CD8-positive, alpha-beta memory T cell (primary cell): ENCODE data around the gene RPS19BP1. TPM values are rescaled to one million over a fixed set of nuclear protein-coding genes. Genes with fewer than 3 reads are reported as not detected.

Experiments used
- CTCF ChIA-PET: fragments of 350-600 bp; sonication (Branson Sonifier 250); formaldehyde crosslinking; loops from one replicate; lab custom pipeline; 2021; ENCODE audit warnings: antibody characterized with exemption; lab: Charles Lee
- POLR2A ChIA-PET: fragments of 350-600 bp; sonication (Branson Sonifier 250); formaldehyde crosslinking; loops from one replicate; lab custom pipeline; 2021; ENCODE audit warnings: antibody characterized with exemption; lab: Charles Lee
- DNase-seq, 5 donors: peaks; one replicate each; pipeline versions ENCODE4 v3.0.0 to v3.0.0-alpha.2; 2020 to 2022; ENCODE audit warnings: mixed read lengths in 1 of 5
- H3K27ac ChIP-seq: one replicate; pipeline ENCODE4 v1.7.0; 2013; ENCODE audit warnings: low read depth, mild to moderate bottlenecking, low read length, moderate library complexity
- H3K27me3 ChIP-seq: 2 replicates; pipeline ENCODE4 v1.7.0; 2013; ENCODE audit warnings: low read length, mild to moderate bottlenecking; ENCODE audit not compliant: insufficient read depth, poor library complexity, severe bottlenecking
- H3K36me3 ChIP-seq: 2 replicates; pipeline ENCODE4 v1.7.0; 2013; ENCODE audit warnings: mild to moderate bottlenecking, low read length, moderate library complexity; ENCODE audit not compliant: insufficient read depth
- H3K4me1 ChIP-seq: 2 replicates; pipeline ENCODE4 v1.7.0; 2013; ENCODE audit warnings: mild to moderate bottlenecking, low read length, moderate library complexity; ENCODE audit not compliant: insufficient read depth
- H3K4me3 ChIP-seq: 2 replicates; pipeline ENCODE4 v1.7.0; 2013; ENCODE audit warnings: mild to moderate bottlenecking, low read length
- H3K9me3 ChIP-seq: 2 replicates; pipeline ENCODE4 v1.7.0; 2013; ENCODE audit warnings: mild to moderate bottlenecking, low read length
- H3K27ac Mint-ChIP-seq, 8 donors: one replicate each; pipeline ENCODE4 v1.8.0; 2020 to 2021; ENCODE audit warnings: mixed read lengths in 8 of 8, mild to moderate bottlenecking in 6 of 8, inconsistent platforms in 3 of 8, moderate library complexity in 3 of 8
- H3K27me3 Mint-ChIP-seq, 2 donors: one replicate each; pipeline ENCODE4 v1.8.0; 2020 to 2021; ENCODE audit warnings: mixed read lengths in 2 of 2, mild to moderate bottlenecking in 1 of 2, moderate library complexity in 1 of 2
- H3K36me3 Mint-ChIP-seq, 3 donors: one replicate each; pipeline ENCODE4 v1.8.0; 2020 to 2021; ENCODE audit warnings: mixed read lengths in 3 of 3, inconsistent platforms in 1 of 3, mild to moderate bottlenecking in 1 of 3
- H3K4me1 Mint-ChIP-seq, 3 donors: one replicate each; pipeline ENCODE4 v1.8.0; 2020 to 2021; ENCODE audit warnings: mixed read lengths in 3 of 3, inconsistent platforms in 1 of 3, mild to moderate bottlenecking in 1 of 3
- H3K4me3 Mint-ChIP-seq, 7 donors: one replicate each; pipeline ENCODE4 v1.8.0; 2020 to 2021; ENCODE audit warnings: mixed read lengths in 7 of 7, mild to moderate bottlenecking in 6 of 7, moderate library complexity in 4 of 7, inconsistent platforms in 2 of 7
- H3K9me3 Mint-ChIP-seq, 5 donors: one replicate each; pipeline ENCODE4 v1.8.0; 2020 to 2022; ENCODE audit warnings: mixed read lengths in 5 of 5, mild to moderate bottlenecking in 3 of 5, moderate library complexity in 2 of 5, inconsistent platforms in 1 of 5
- polyA plus RNA-seq: library from polyadenylated mRNA; unstranded; fragments of 300-500 nt; fragmentation: Illumina TruSeq; gene quantifications from one replicate; pipeline ENCODE4 v1.2.3, GENCODE V29; 2021
- total RNA-seq, 2 experiments: library from RNA; stranded (reverse); gene quantifications; one replicate each; pipeline ENCODE4 v1.2.3, GENCODE V29; 2021

Gene RPS19BP1
- total and polyA plus RNA-seq, 3 experiments from 2014 or later = 128 to 160 (median 158) TPM

DNA sequence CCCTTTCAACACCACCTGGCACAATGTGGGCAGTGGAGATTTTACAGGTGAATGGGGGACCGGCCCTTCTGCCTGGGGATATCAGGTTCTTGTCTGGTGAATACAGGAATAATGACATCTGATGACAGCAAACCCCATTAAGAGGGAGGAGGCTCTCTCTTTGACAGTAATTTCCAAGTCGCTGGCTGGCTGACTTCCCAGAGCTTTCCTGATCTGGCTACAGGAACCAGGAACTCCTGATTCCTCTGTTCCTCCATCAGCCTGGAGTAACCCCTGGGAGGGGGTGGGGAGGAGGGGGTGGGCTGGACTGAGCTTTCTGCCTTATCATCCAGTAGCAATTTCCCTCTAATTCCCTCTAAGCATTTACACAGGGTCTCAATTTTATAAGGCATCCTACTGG is 34.2 kb downstream of the RPS19BP1 start:
- CTCF ChIA-PET = interaction anchor here (0.7 to 2.8 kb wide), 4 partner anchors 15 to 37 kb away, joined by 3 to 52 read pairs (median 4); no protein-coding TSS in a partner anchor
- Mint-ChIP-seq H3K27me3 (no peaks in the 10 kb centered on the region), H3K9me3 (no peaks in the 10 kb centered on the region), H3K4me1 (peaks cover 12 to 16% (median 16%) of the 10 kb centered on the region in 3 donors), H3K27ac (no peak overlapping the region), H3K36me3 (peaks cover 0 to 11% (median under 1%) of the 10 kb centered on the region in 3 donors), H3K4me3 (no peak overlapping the region)
- Histone ChIP-seq H3K36me3 (no peaks in the 10 kb centered on the region), H3K4me1 (peaks cover 18% of the 10 kb centered on the region), H3K27ac (no peak overlapping the region), H3K27me3 (no peaks in the 10 kb centered on the region), H3K4me3 (no peak overlapping the region), H3K9me3 (no peaks in the 10 kb centered on the region)
- no peak for DNase-seq
- POLR2A ChIA-PET = no interaction called here

DNA sequence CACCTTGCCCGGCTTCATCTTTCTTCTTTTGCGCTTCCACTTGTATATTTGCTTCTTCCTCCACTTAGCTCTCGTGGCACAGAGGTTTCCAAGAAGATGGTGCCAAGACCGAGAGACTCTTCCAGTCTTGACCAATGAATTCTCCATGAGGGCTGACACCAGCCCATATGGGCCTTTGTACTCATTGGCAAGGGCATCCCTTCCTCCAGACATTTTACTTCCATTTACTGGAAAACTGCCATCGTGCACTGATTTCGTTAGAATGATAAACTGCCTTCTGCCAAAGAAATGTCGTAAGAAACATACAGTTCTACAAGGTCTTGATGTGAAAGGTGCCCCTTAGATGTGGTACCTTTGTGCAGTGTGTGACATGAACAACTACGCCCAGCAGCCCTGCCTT is 35.1 kb downstream of the RPS19BP1 start:
- H3K27me3 ChIP-seq = no peaks in the 10 kb centered on the region
- ChIA-PET CTCF (interaction anchor here (0.7 to 5.2 kb wide), 7 partner anchors 14 to 98 kb away, joined by 3 to 52 read pairs (median 7); partner anchors contain the start of genes ATF4 and TAB1), POLR2A (no interaction called here)
- Mint-ChIP-seq H3K9me3 (no peaks in the 10 kb centered on the region), H3K36me3 (peaks cover 0 to 5% (median 0%) of the 10 kb centered on the region in 3 donors), H3K27ac (peak overlapping the region in 2 of 8 donors; percentile 11 to 21), H3K4me1 (peaks cover 6 to 9% (median 9%) of the 10 kb centered on the region in 3 donors), H3K4me3 (no peak overlapping the region), H3K27me3 (no peaks in the 10 kb centered on the region)
- DNase-seq = no peak
- H3K9me3 ChIP-seq = no peaks in the 10 kb centered on the region
- H3K4me3 ChIP-seq = no peak overlapping the region
- H3K27ac ChIP-seq = no peak overlapping the region
- peaks cover 12% of the 10 kb centered on the region for H3K4me1 ChIP-seq
- H3K36me3 ChIP-seq = no peaks in the 10 kb centered on the region

DNA sequence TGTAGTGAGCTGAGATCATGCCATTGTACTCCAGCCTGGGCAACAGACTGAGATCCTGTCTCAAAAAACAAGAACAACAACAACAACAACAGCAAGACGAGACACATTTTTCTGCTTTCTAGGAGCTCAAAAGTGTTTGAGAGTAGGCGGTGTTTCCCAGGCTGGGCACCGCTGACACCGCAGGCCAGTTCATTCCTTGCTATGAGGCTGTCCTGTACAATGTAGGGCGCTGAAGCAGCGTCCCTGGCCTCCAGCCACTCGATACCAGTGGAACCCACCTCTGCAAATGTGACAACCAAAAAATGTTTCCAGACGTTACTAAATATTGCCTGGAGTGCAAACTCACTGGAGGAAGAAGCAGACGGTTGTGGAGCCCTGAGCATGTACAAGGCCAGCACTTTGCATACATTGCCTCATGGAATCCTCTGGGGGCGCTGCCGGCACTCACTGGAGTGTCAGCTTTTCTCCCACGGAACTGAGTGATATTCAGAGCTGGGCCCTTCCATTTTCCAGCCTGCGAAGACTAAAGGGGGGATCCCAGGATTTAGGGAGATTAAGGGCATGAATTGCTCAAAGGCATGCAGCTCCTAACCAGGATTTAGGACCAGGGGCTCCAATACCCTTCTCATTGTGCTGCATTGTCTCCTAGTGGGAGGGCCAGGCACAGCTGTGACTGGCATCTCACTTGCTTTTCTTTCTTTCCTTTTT is 36.3 kb downstream of the RPS19BP1 start:
- no peaks in the 10 kb centered on the region for H3K9me3 ChIP-seq
- no peaks in the 10 kb centered on the region for H3K4me1 Mint-ChIP-seq
- H3K27me3 ChIP-seq = no peaks in the 10 kb centered on the region
- peaks cover 6% of the 10 kb centered on the region for H3K4me1 ChIP-seq
- H3K36me3 ChIP-seq = no peaks in the 10 kb centered on the region
- no peak overlapping the region for H3K4me3 ChIP-seq
- peak in 3 of 5 donors; percentile 16 to 59 (median 36) for DNase-seq
- H3K27ac ChIP-seq = no peak overlapping the region
- peak overlapping the region in 1 of 7 donors; percentile 64 for H3K4me3 Mint-ChIP-seq
- ChIA-PET CTCF (interaction anchor here (0.7 to 5.2 kb wide), 12 partner anchors 9 to 144 kb away, joined by 3 to 52 read pairs (median 4); partner anchors contain the start of genes ATF4 and TAB1), POLR2A (interaction anchor here (0.7 to 1.5 kb wide), 2 partner anchors 24 to 36 kb away, joined by 3 read pairs; partner anchors contain the start of gene ATF4)
- H3K36me3 Mint-ChIP-seq = no peaks in the 10 kb centered on the region
- H3K27me3 Mint-ChIP-seq = no peaks in the 10 kb centered on the region
- H3K27ac Mint-ChIP-seq = no peak overlapping the region
- no peaks in the 10 kb centered on the region for H3K9me3 Mint-ChIP-seq

GRCh38 chr22:39494471-39495120 is 38.0 kb downstream of the RPS19BP1 start:
- H3K27ac ChIP-seq = no peak overlapping the region
- no peaks in the 10 kb centered on the region for H3K9me3 ChIP-seq
- no peak overlapping the region for H3K4me3 ChIP-seq
- Mint-ChIP-seq H3K27ac (no peak overlapping the region), H3K4me3 (no peak overlapping the region), H3K27me3 (peaks cover 0 to 2% of the 10 kb centered on the region in 2 donors), H3K9me3 (no peaks in the 10 kb centered on the region), H3K4me1 (peaks cover 4 to 7% (median 6%) of the 10 kb centered on the region in 3 donors), H3K36me3 (no peaks in the 10 kb centered on the region)
- H3K4me1 ChIP-seq = peaks cover 16% of the 10 kb centered on the region
- H3K36me3 ChIP-seq = no peaks in the 10 kb centered on the region
- ChIA-PET POLR2A (interaction anchor here (0.6 to 1.0 kb wide), 3 partner anchors 7 to 434 kb away, joined by 3 to 4 read pairs (median 3); partner anchors contain the start of gene MIEF1), CTCF (interaction anchor here (0.9 to 5.2 kb wide), 12 partner anchors 16 to 542 kb away, joined by 3 to 57 read pairs (median 4); partner anchors contain the start of genes ATF4 and TAB1)
- H3K27me3 ChIP-seq = no peaks in the 10 kb centered on the region
- DNase-seq = no peak

GRCh38 chr22:39493759-39494158 is 38.8 kb downstream of the RPS19BP1 start:
- DNase-seq = no peak
- Histone ChIP-seq H3K27me3 (no peaks in the 10 kb centered on the region), H3K27ac (no peak overlapping the region), H3K4me1 (peaks cover 16% of the 10 kb centered on the region), H3K9me3 (no peaks in the 10 kb centered on the region), H3K4me3 (no peak overlapping the region), H3K36me3 (no peaks in the 10 kb centered on the region)
- peaks cover 0 to 2% of the 10 kb centered on the region in 2 donors for H3K27me3 Mint-ChIP-seq
- CTCF ChIA-PET = interaction anchor here (0.8 to 5.2 kb wide), 16 partner anchors 8 to 543 kb away, joined by 3 to 57 read pairs (median 4); partner anchors contain the start of genes MIEF1 and TAB1
- H3K4me1 Mint-ChIP-seq = peaks cover 4 to 7% (median 6%) of the 10 kb centered on the region in 3 donors
- H3K4me3 Mint-ChIP-seq = no peak overlapping the region
- no peak overlapping the region for H3K27ac Mint-ChIP-seq
- H3K36me3 Mint-ChIP-seq = no peaks in the 10 kb centered on the region
- POLR2A ChIA-PET = interaction anchor here (0.5 to 0.8 kb wide), 3 partner anchors 8 to 363 kb away, joined by 3 to 4 read pairs (median 3); partner anchors contain the start of gene MIEF1
- H3K9me3 Mint-ChIP-seq = no peaks in the 10 kb centered on the region

DNA sequence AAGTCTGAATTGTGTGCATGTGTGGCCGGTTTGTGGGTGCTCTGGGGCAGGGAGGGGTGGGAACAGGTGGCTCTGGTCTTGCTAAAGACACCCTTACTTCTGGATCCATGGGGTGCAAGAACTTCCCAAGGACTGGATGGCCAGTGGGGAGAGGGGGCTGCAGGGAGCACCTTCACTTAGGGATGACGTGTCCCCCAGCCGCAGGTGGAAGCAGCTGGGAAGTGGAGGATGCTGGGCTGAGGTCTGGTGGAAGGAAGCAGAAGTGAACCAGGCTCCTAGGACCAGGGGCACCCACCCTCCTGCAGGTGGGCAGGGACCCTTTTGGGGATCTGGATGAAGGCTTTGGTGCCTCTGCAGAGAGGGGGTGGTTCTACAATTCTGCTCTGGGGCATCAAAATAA is 40.4 kb downstream of the RPS19BP1 start:
- Mint-ChIP-seq H3K9me3 (no peaks in the 10 kb centered on the region), H3K36me3 (no peaks in the 10 kb centered on the region), H3K4me3 (no peak overlapping the region), H3K4me1 (peaks cover 4 to 7% (median 6%) of the 10 kb centered on the region in 3 donors), H3K27ac (no peak overlapping the region), H3K27me3 (peaks cover 0 to 4% of the 10 kb centered on the region in 2 donors)
- peaks cover 16% of the 10 kb centered on the region for H3K4me1 ChIP-seq
- no peaks in the 10 kb centered on the region for H3K27me3 ChIP-seq
- no peaks in the 10 kb centered on the region for H3K36me3 ChIP-seq
- H3K27ac ChIP-seq = no peak overlapping the region
- CTCF ChIA-PET = interaction anchor here (1.0 to 3.9 kb wide), 6 partner anchors 23 to 545 kb away, joined by 3 to 57 read pairs (median 4); no protein-coding TSS in a partner anchor
- H3K9me3 ChIP-seq = no peaks in the 10 kb centered on the region
- no peak overlapping the region for H3K4me3 ChIP-seq
- POLR2A ChIA-PET = interaction anchor here (1.1 kb wide), 1 partner anchor 37 kb away, joined by 3 read pairs; no protein-coding TSS in a partner anchor
- DNase-seq = no peak

GRCh38 chr22:39491696-39492095 is 40.9 kb downstream of the RPS19BP1 start:
- H3K27ac Mint-ChIP-seq = no peak overlapping the region
- H3K4me3 Mint-ChIP-seq = no peak overlapping the region
- H3K9me3 Mint-ChIP-seq = no peaks in the 10 kb centered on the region
- Histone ChIP-seq H3K36me3 (no peaks in the 10 kb centered on the region), H3K4me3 (no peak overlapping the region), H3K4me1 (peaks cover 16% of the 10 kb centered on the region), H3K27ac (no peak overlapping the region), H3K27me3 (no peaks in the 10 kb centered on the region), H3K9me3 (no peaks in the 10 kb centered on the region)
- peaks cover 0 to 4% of the 10 kb centered on the region in 2 donors for H3K27me3 Mint-ChIP-seq
- ChIA-PET POLR2A (interaction anchor here (1.1 kb wide), 1 partner anchor 37 kb away, joined by 3 read pairs; no protein-coding TSS in a partner anchor), CTCF (interaction anchor here (1.0 to 3.9 kb wide), 3 partner anchors 23 to 92 kb away, joined by 3 to 57 read pairs (median 3); partner anchors contain the start of gene TAB1)
- DNase-seq = no peak
- H3K36me3 Mint-ChIP-seq = no peaks in the 10 kb centered on the region
- H3K4me1 Mint-ChIP-seq = peaks cover 4 to 7% (median 6%) of the 10 kb centered on the region in 3 donors
